H1 (cell line): ENCODE measurements around the gene ARHGAP5. TPM values are rescaled to one million over a fixed set of nuclear protein-coding genes. Genes with fewer than 3 reads are reported as not detected.

Experiments used
- CTCF ChIA-PET: fragments of 300-600 bp; sonication (Branson Sonifier 250); formaldehyde crosslinking; loops from one replicate; lab custom pipeline; 2021; ENCODE audit not compliant: partially characterized antibody; lab: Charles Lee
- POLR2A ChIA-PET: fragments of 300-600 bp; sonication (Branson Sonifier 250); formaldehyde crosslinking; loops from one replicate; lab custom pipeline; 2021; ENCODE audit warnings: inconsistent platforms; ENCODE audit not compliant: partially characterized antibody; lab: Charles Lee
- DNase-seq, 2 experiments: peaks; one replicate each; pipeline versions ENCODE4 v3.0.0 to v3.0.0-alpha.2; 2010 to 2022; ENCODE audit warnings: low spot score in 2 of 2, low read depth in 1 of 2, mixed read lengths in 1 of 2
- FAIRE-seq: peaks from 2 replicates; lab custom pipeline; 2011; peaks lifted over from hg19 to GRCh38; lab: Jason Lieb, UNC
- H2AFZ ChIP-seq: 2 replicates; pipeline ENCODE4 v1.8.1; 2012; ENCODE audit warnings: low read length, inconsistent platforms
- H2AK5ac ChIP-seq: 2 replicates; pipeline ENCODE4 v1.6.1; 2013; ENCODE audit warnings: low read depth, low read length
- H2BK120ac ChIP-seq: replicated peaks from 2 replicates; pipeline ENCODE3; 2013; ENCODE audit warnings: low read depth, low read length, inconsistent platforms
- H2BK12ac ChIP-seq: 2 replicates; pipeline ENCODE4 v1.6.1; 2013; ENCODE audit warnings: low read depth, low read length
- H2BK15ac ChIP-seq: 2 replicates; pipeline ENCODE4 v1.6.1; 2013; ENCODE audit warnings: low read length
- H2BK20ac ChIP-seq: 2 replicates; pipeline ENCODE4 v1.6.1; 2013; ENCODE audit warnings: low read length
- H2BK5ac ChIP-seq: 2 replicates; pipeline ENCODE4 v1.6.1; 2013; ENCODE audit warnings: low read depth, low read length
- H3K14ac ChIP-seq: 2 replicates; pipeline ENCODE4 v1.6.1; 2013; ENCODE audit warnings: inconsistent platforms; ENCODE audit not compliant: insufficient read length
- H3K18ac ChIP-seq: 2 replicates; pipeline ENCODE4 v1.6.1; 2013; ENCODE audit warnings: low read length; ENCODE audit errors: extremely low read depth
- H3K23ac ChIP-seq: 2 replicates; pipeline ENCODE4 v1.6.1; 2013; ENCODE audit warnings: inconsistent platforms; ENCODE audit not compliant: insufficient read length
- H3K23me2 ChIP-seq: 2 replicates; pipeline ENCODE4 v1.6.1; 2013; ENCODE audit warnings: low read depth, low read length
- H3K27ac ChIP-seq: 2 replicates; pipeline ENCODE4 v1.6.1; 2011; ENCODE audit warnings: low read depth, low read length, inconsistent platforms
- H3K27me3 ChIP-seq, 4 experiments: replicated peaks in 1 of 4; 1 replicate in 1 of 4; 2 replicates in 3 of 4; pipeline versions ENCODE4 v1.6.1 to v1.8.1; 2011 to 2013; ENCODE audit warnings: low read length in 3 of 4, mild to moderate bottlenecking in 3 of 4, inconsistent platforms in 2 of 4, mixed read lengths in 2 of 4, moderate library complexity in 1 of 4; ENCODE audit not compliant: control insufficient read depth in 3 of 4, insufficient read depth in 3 of 4; ENCODE audit errors: extremely low read depth in 1 of 4
- H3K36me3 ChIP-seq, 4 experiments: 2 replicates each; pipeline versions ENCODE4 v1.6.1 to v1.8.1; 2011 to 2013; ENCODE audit warnings: mild to moderate bottlenecking in 4 of 4, low read length in 3 of 4, moderate library complexity in 2 of 4, control low read depth in 1 of 4, inconsistent platforms in 1 of 4; ENCODE audit not compliant: insufficient read depth in 4 of 4, control insufficient read depth in 2 of 4
- H3K4ac ChIP-seq: replicated peaks from 2 replicates; pipeline ENCODE3; 2013; ENCODE audit warnings: low read length, low read depth, mixed read lengths, inconsistent platforms; ENCODE audit not compliant: insufficient read length
- H3K4me1 ChIP-seq, 4 experiments: replicated peaks in 1 of 4; 1 replicate in 1 of 4; 2 replicates in 3 of 4; pipeline versions ENCODE4 v1.6.1 to v1.8.1; 2011 to 2013; ENCODE audit warnings: low read length in 3 of 4, inconsistent platforms in 2 of 4, mixed read lengths in 1 of 4; ENCODE audit not compliant: insufficient read depth in 4 of 4, control insufficient read depth in 3 of 4
- H3K4me2 ChIP-seq, 2 experiments: 2 replicates each; pipeline versions ENCODE4 v1.6.1 to v1.8.1; 2011 to 2013; ENCODE audit warnings: low read depth in 2 of 2, low read length in 2 of 2, control low read depth in 1 of 2, inconsistent platforms in 1 of 2, mild to moderate bottlenecking in 1 of 2; ENCODE audit not compliant: insufficient read depth in 1 of 2
- H3K4me3 ChIP-seq, 4 experiments: fragments of 200-600, 300-600 bp in 1 of 4; sonication (generic), shearing (Covaris generic), sonication (Bioruptor Twin) in 1 of 4; 2 replicates each; pipeline versions ENCODE4 v1.5.1 to v1.8.1; 2011 to 2016; ENCODE audit warnings: low read length in 4 of 4, low read depth in 3 of 4, control low read depth in 2 of 4, inconsistent platforms in 2 of 4, mild to moderate bottlenecking in 2 of 4, mixed read lengths in 1 of 4, moderate library complexity in 1 of 4; ENCODE audit not compliant: insufficient read depth in 2 of 4; ENCODE audit errors: extremely low read depth in 1 of 4
- H3K56ac ChIP-seq: replicated peaks from 2 replicates; pipeline ENCODE3; 2013; ENCODE audit warnings: low read depth, mild to moderate bottlenecking, mixed read lengths, low read length, inconsistent platforms; ENCODE audit not compliant: insufficient read length
- H3K79me1 ChIP-seq: 2 replicates; pipeline ENCODE4 v1.6.1; 2013; ENCODE audit warnings: low read depth, low read length, control low read depth
- H3K79me2 ChIP-seq, 2 experiments: 2 replicates each; pipeline versions ENCODE4 v1.6.1 to v1.8.1; 2012 to 2013; ENCODE audit warnings: low read length in 2 of 2, mild to moderate bottlenecking in 2 of 2, inconsistent platforms in 1 of 2; ENCODE audit not compliant: insufficient read depth in 2 of 2, control insufficient read depth in 1 of 2
- H3K9ac ChIP-seq, 4 experiments: replicated peaks in 1 of 4; 1 replicate in 1 of 4; 2 replicates in 3 of 4; pipeline versions ENCODE4 v1.6.1 to v1.8.1; 2011 to 2013; ENCODE audit warnings: low read depth in 3 of 4, low read length in 3 of 4, control low read depth in 2 of 4, mild to moderate bottlenecking in 2 of 4, moderate library complexity in 2 of 4, inconsistent platforms in 1 of 4; ENCODE audit errors: extremely low read depth in 1 of 4
- H3K9me3 ChIP-seq, 2 experiments: 2 replicates each; pipeline versions ENCODE4 v1.6.1 to v1.8.1; 2012 to 2013; ENCODE audit warnings: mild to moderate bottlenecking in 2 of 2, moderate library complexity in 2 of 2, control low read depth in 1 of 2, inconsistent platforms in 1 of 2, low read depth in 1 of 2, low read length in 1 of 2, mixed read lengths in 1 of 2; ENCODE audit not compliant: insufficient read depth in 2 of 2
- H4K20me1 ChIP-seq, 2 experiments: replicated peaks in 1 of 2; 2 replicates each; pipeline versions ENCODE3 to v1.8.1; 2011 to 2013; ENCODE audit warnings: inconsistent platforms in 2 of 2, low read length in 2 of 2, mild to moderate bottlenecking in 1 of 2; ENCODE audit not compliant: insufficient read depth in 2 of 2, control insufficient read depth in 1 of 2
- H4K5ac ChIP-seq: 2 replicates; pipeline ENCODE4 v1.6.1; 2013; ENCODE audit warnings: low read length, low read depth, mixed read lengths, inconsistent platforms; ENCODE audit not compliant: insufficient read length
- H4K8ac ChIP-seq: 2 replicates; pipeline ENCODE4 v1.8.0; 2013; ENCODE audit warnings: mild to moderate bottlenecking, moderate library complexity, low read length, inconsistent platforms; ENCODE audit not compliant: insufficient read depth; ENCODE audit errors: extremely low read depth
- H4K91ac ChIP-seq: replicated peaks from 2 replicates; pipeline ENCODE3; 2013; ENCODE audit warnings: low read length, mixed read lengths, inconsistent platforms; ENCODE audit not compliant: insufficient read length
- CHD2 ChIP-seq: IDR thresholded peaks from 2 replicates; pipeline ENCODE4 v1.6.1; 2012; ENCODE audit warnings: low read length, improper control_type of control experiment
- CREB1 ChIP-seq: IDR thresholded peaks from 2 replicates; pipeline ENCODE4 v1.6.1; 2012; ENCODE audit warnings: inconsistent platforms
- RBBP5 ChIP-seq: IDR thresholded peaks from 2 replicates; pipeline ENCODE4 v1.7.1; 2012; ENCODE audit warnings: low read depth, mild to moderate bottlenecking, inconsistent platforms, low read length, moderate library complexity, borderline replicate concordance
- SP2 ChIP-seq: IDR thresholded peaks from 2 replicates; pipeline ENCODE4 v1.6.1; 2012; ENCODE audit warnings: mild to moderate bottlenecking, low read length, inconsistent platforms
- SP4 ChIP-seq: IDR thresholded peaks from 2 replicates; pipeline ENCODE4 v1.6.1; 2012; ENCODE audit warnings: low read length, inconsistent platforms
- WGBS, 2 experiments: shearing (Covaris generic) in 1 of 2; methylation state at CpG; one replicate each; pipeline versions ENCODE4 v1.1.6 to v1.1.7; 2013 to 2015; ENCODE audit warnings: low lambda C conversion rate in 2 of 2, mixed read lengths in 2 of 2, inconsistent platforms in 1 of 2, low coverage in 1 of 2, missing lambda C conversion rate in 1 of 2; ENCODE audit not compliant: insufficient replicate concordance in 2 of 2, insufficient coverage in 1 of 2, insufficient read length in 1 of 2; ENCODE audit errors: extremely low coverage in 1 of 2, missing lambda C conversion rate in 1 of 2; 5-methylcytosine and 5-hydroxymethylcytosine counted together
- polyA plus RNA-seq, 7 experiments: library from polyadenylated mRNA; depleted of rRNA in 3 of 7; stranded (reverse) in 5 of 7; unstranded in 2 of 7; fragments of >200 nt in 5 of 7; fragments of 200-250 nt in 2 of 7; gene quantifications; 1 replicate in 5 of 7; 2 replicates in 1 of 7; 4 replicates in 1 of 7; pipeline versions ENCODE4 v1.2.1 to v1.2.3, GENCODE V29; 2011 to 2013; ENCODE audit warnings: missing spikeins in 2 of 7, mixed read lengths in 2 of 7
- total RNA-seq: library from RNA; stranded (reverse); fragmentation: NEBNext Ultra II Directional; extraction: Animal tissue kit (Norgen Biotek cat#: 25700); gene quantifications from 2 replicates; pipeline ENCODE4 v1.2.1, GENCODE V29; 2021
- TF ChIP-seq, protein P1 (sequence below): IDR thresholded peaks from 2 replicates; pipeline ENCODE4 v1.6.1; 2012; ENCODE audit warnings: low read length, inconsistent platforms

The ARHGAP5 gene
- total and polyA plus RNA-seq, 2 of the 8 experiments (the other 6 are each of a cell fraction or from before 2014, with no cell fraction given) = 7.8 to 77.3 TPM

DNA sequence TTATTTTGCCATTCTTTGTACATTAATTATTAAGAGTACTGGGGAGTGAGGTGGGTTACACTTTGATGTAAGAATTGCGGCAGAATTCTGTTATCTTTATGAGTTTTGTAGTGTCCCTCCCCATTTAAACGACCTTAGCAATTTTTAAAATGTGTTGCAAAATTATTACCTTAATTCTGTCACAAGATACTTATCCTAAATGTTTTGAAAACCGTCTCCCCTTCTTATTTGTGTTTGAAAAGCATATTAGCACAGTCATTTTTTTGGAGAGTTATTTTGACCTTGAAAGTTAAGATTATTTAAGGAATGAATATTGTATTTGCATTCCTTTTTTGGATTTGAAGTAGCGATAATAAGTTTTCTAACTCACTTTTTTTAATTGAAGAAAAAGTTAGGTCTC lies 2.2 kb downstream of the ARHGAP5 start:
- no peak overlapping the region for H3K23ac ChIP-seq
- peaks cover 0 to 70% of the 10 kb centered on the region in 2 experiments; a peak in 3 of 4 replicates for H3K79me2 ChIP-seq
- no peak overlapping the region for H2BK15ac ChIP-seq
- H2AK5ac ChIP-seq = no peak overlapping the region
- H3K9me3 ChIP-seq = no peaks in the 10 kb centered on the region
- H3K18ac ChIP-seq = no peak overlapping the region
- H3K4me3 ChIP-seq = peak overlapping the region in 2 of 4 experiments; percentile 95 to 97; a peak in 3 of 8 replicates
- peaks cover 3 to 8% of the 10 kb centered on the region in 2 experiments for H4K20me1 ChIP-seq
- no peak overlapping the region for H2BK20ac ChIP-seq
- no peak overlapping the region for H2BK12ac ChIP-seq
- peak overlapping the region; percentile 67 to 76 for H3K4me2 ChIP-seq
- no peak overlapping the region for H4K91ac ChIP-seq
- 71% methylated on average over 4 of the region's 4 CpGs; no CpG with 5 or more reads in 1 of the 2 experiments for WGBS, 2 experiments
- no peak overlapping the region for H3K9ac ChIP-seq
- TF ChIP-seq SP2 (no peak), CREB1 (no peak), CHD2 (no peak), SP4 (no peak), RBBP5 (no peak)
- TF ChIP-seq, protein P1, sequence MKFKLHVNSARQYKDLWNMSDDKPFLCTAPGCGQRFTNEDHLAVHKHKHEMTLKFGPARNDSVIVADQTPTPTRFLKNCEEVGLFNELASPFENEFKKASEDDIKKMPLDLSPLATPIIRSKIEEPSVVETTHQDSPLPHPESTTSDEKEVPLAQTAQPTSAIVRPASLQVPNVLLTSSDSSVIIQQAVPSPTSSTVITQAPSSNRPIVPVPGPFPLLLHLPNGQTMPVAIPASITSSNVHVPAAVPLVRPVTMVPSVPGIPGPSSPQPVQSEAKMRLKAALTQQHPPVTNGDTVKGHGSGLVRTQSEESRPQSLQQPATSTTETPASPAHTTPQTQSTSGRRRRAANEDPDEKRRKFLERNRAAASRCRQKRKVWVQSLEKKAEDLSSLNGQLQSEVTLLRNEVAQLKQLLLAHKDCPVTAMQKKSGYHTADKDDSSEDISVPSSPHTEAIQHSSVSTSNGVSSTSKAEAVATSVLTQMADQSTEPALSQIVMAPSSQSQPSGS = no peak
- no peak overlapping the region for H2BK120ac ChIP-seq
- FAIRE-seq (no peak), DNase-seq (no peak)
- H3K4me1 ChIP-seq = peaks cover 0 to 4% (median 0%) of the 10 kb centered on the region in 4 experiments; a peak in 1 of 7 replicates
- H3K27me3 ChIP-seq = no peaks in the 10 kb centered on the region
- POLR2A ChIA-PET = no interaction called here
- H2BK5ac ChIP-seq = no peak overlapping the region
- no peak overlapping the region for H4K5ac ChIP-seq
- H3K36me3 ChIP-seq = no peaks in the 10 kb centered on the region
- CTCF ChIA-PET = no interaction called here
- no peaks in the 10 kb centered on the region; the same call in 1 of the 2 replicates for H3K79me1 ChIP-seq
- H3K14ac ChIP-seq = no peak overlapping the region
- H3K27ac ChIP-seq = no peak overlapping the region
- H4K8ac ChIP-seq = no peak overlapping the region
- no peak overlapping the region for H3K4ac ChIP-seq
- H3K23me2 ChIP-seq = peaks cover 9% of the 10 kb centered on the region
- H2AFZ ChIP-seq = no peak overlapping the region
- H3K56ac ChIP-seq = no peak overlapping the region
